ENCODE data around the gene PEPD. TPM values are rescaled to one million over a fixed set of nuclear protein-coding genes. Genes with fewer than 3 reads are reported as not detected.

The PEPD gene
- total RNA-seq, 1 experiment from 2014 or later = 40.5 TPM

- Histone ChIP-seq H2AFZ (ENCODE audit: low read depth, low read length, poor library complexity, severe bottlenecking) (no peak overlapping the region), H3K36me3 (ENCODE audit: control insufficient read depth in 1 of 2, insufficient read depth in 2 of 2, low read length in 2 of 2) (no peaks in the 10 kb centered on the region), H3K9me3 (ENCODE audit: control insufficient read depth in 1 of 2, insufficient read depth in 1 of 2, low read depth in 1 of 2, low read length in 2 of 2) (no peaks in the 10 kb centered on the region), H3K9ac (ENCODE audit: low read length) (no peak overlapping the region), H3K79me2 (ENCODE audit: insufficient read depth, low read length) (no peaks in the 10 kb centered on the region), H3K4me3 (replicated peaks in 1 of 2; ENCODE audit: low read depth in 1 of 2, low read length in 2 of 2) (no peak overlapping the region), H3K4me2 (ENCODE audit: low read length) (no peak overlapping the region), H4K20me1 (ENCODE audit: insufficient read depth) (no peaks in the 10 kb centered on the region), H3K27me3 (ENCODE audit: insufficient read depth, low read length) (no peaks in the 10 kb centered on the region), H3K4me1 (ENCODE audit: control insufficient read depth in 1 of 2, insufficient read depth in 2 of 2, low read length in 2 of 2) (peaks cover 0 to 6% of the 10 kb centered on the region in 2 experiments; a peak in 1 of 4 replicates), H3K9me2 (ENCODE audit: insufficient read depth) (no peaks in the 10 kb centered on the region), H3K27ac (ENCODE audit: low read depth, low read length) (no peak overlapping the region)
- ChIA-PET POLR2A (no interaction called here), CTCF (interaction anchor here (1.3 kb wide), 1 partner anchor 109 kb away, joined by 3 read pairs; no protein-coding TSS in a partner anchor), RAD21 (ENCODE audit: low non-redundant PET in 1 of 2, low total read pairs in 2 of 2, uncharacterized antibody in 2 of 2, unreplicated experiment in 2 of 2) (no interaction called here)
- no peak for DNase-seq (ENCODE audit: low read depth, low spot score)
- BruUV-seq (replicated peaks) = no TSS peak
- intact Hi-C loops (cut with micrococcal nuclease) = no loop called here
- TF ChIP-seq MAX (IDR thresholded peaks at IDR 0.05) (no peak), ATF3 (IDR thresholded peaks at IDR 0.05) (no peak), TCF7L2 (IDR thresholded peaks at IDR 0.05; ENCODE audit: borderline replicate concordance, extremely low read depth, insufficient read depth, insufficient read length) (no peak)
- no peak for ATAC-seq
Measured at GRCh38 chr19:33420821-33421220, 100.8 kb downstream of the PEPD start.

- TF ChIP-seq JUND (IDR thresholded peaks at IDR 0.05) (no peak), MAX (IDR thresholded peaks at IDR 0.05) (no peak), EZH2 (IDR thresholded peaks at IDR 0.05) (no peak), SP1 (IDR thresholded peaks at IDR 0.05; ENCODE audit: low read depth) (no peak), CEBPB (IDR thresholded peaks at IDR 0.05; ENCODE audit: low read depth) (no peak), CTCF (IDR thresholded peaks at IDR 0.05 in 2 of 3, conservative IDR thresholded peaks at IDR 0.05 in 1 of 3; ENCODE audit: borderline replicate concordance in 1 of 3, insufficient read depth in 1 of 3, low read depth in 2 of 3, low read length in 2 of 3) (no peak), POLR2AphosphoS5 (IDR thresholded peaks at IDR 0.05; ENCODE audit: low read depth, low read length) (no peak), ZFX (IDR thresholded peaks at IDR 0.05) (no peak), SRF (IDR thresholded peaks at IDR 0.05; ENCODE audit: low read depth) (no peak), REST (IDR thresholded peaks at IDR 0.05; ENCODE audit: low read depth) (no peak), EZH2phosphoT487 (IDR thresholded peaks at IDR 0.05; ENCODE audit: borderline replicate concordance) (no peak), ELF1 (IDR thresholded peaks at IDR 0.05; ENCODE audit: borderline replicate concordance, low read depth) (no peak)
- CTCF ChIA-PET = interaction anchor here (1.3 to 1.4 kb wide), 2 partner anchors 110 to 358 kb away, joined by 3 read pairs; no protein-coding TSS in a partner anchor
Measured at GRCh38 chr19:33419788-33420130, 101.8 kb downstream of the PEPD start.

More at GRCh38 chr19:33419788-33420130, 101.8 kb downstream of the PEPD start:
- POLR2A ChIA-PET = no interaction called here
- intact Hi-C loops (cut with micrococcal nuclease) = loop anchor here (5.0 kb wide), 1 partner anchor 353 kb away; no protein-coding TSS in a partner anchor
- Histone ChIP-seq H3K9me2 (ENCODE audit: insufficient read depth) (no peaks in the 10 kb centered on the region), H3K9ac (ENCODE audit: low read length) (no peak overlapping the region), H4K20me1 (ENCODE audit: insufficient read depth) (no peaks in the 10 kb centered on the region), H3K27ac (ENCODE audit: low read depth, low read length) (no peak overlapping the region), H3K9me3 (ENCODE audit: control insufficient read depth in 1 of 2, insufficient read depth in 1 of 2, low read depth in 1 of 2, low read length in 2 of 2) (no peaks in the 10 kb centered on the region), H3K4me3 (replicated peaks in 1 of 2; ENCODE audit: low read depth in 1 of 2, low read length in 2 of 2) (no peak overlapping the region), H3K79me2 (ENCODE audit: insufficient read depth, low read length) (no peaks in the 10 kb centered on the region), H3K27me3 (ENCODE audit: insufficient read depth, low read length) (no peaks in the 10 kb centered on the region), H3K4me2 (ENCODE audit: low read length) (no peak overlapping the region), H3K36me3 (ENCODE audit: control insufficient read depth in 1 of 2, insufficient read depth in 2 of 2, low read length in 2 of 2) (no peaks in the 10 kb centered on the region), H2AFZ (ENCODE audit: low read depth, low read length, poor library complexity, severe bottlenecking) (no peak overlapping the region), H3K4me1 (ENCODE audit: control insufficient read depth in 1 of 2, insufficient read depth in 2 of 2, low read length in 2 of 2) (peaks cover 0 to 6% of the 10 kb centered on the region in 2 experiments; a peak in 1 of 4 replicates)
- ATAC-seq (no peak), DNase-seq (ENCODE audit: low read depth, low spot score) (no peak)
- RAD21 ChIA-PET (ENCODE audit: low non-redundant PET in 1 of 2, low total read pairs in 2 of 2, uncharacterized antibody in 2 of 2, unreplicated experiment in 2 of 2) = no interaction called here
- no TSS peak for BruUV-seq (replicated peaks)

Measured in HCT116 (cell line).